ENCODE results near the gene PPP1R8.

DNA sequence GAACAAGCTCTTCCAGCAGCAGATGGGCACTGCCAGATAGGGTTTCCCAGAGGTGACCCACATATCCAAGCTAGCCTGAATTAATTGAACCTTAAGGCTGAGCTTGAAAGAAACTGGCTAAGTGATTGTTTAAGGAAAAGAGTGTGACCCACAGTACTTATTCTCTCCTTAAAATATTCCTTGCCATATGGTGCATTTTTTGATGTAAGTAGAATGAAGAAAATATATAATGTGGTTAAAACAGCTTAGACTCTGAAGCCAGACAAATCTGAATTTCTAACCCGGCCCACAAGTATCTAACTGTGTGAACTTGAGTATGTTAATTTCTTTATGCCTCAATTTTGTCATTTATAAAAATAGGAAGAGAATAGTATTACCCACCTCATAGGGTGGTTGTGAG is 4.9 kb downstream of the PPP1R8 start:
- TF ChIP-seq, protein P1, sequence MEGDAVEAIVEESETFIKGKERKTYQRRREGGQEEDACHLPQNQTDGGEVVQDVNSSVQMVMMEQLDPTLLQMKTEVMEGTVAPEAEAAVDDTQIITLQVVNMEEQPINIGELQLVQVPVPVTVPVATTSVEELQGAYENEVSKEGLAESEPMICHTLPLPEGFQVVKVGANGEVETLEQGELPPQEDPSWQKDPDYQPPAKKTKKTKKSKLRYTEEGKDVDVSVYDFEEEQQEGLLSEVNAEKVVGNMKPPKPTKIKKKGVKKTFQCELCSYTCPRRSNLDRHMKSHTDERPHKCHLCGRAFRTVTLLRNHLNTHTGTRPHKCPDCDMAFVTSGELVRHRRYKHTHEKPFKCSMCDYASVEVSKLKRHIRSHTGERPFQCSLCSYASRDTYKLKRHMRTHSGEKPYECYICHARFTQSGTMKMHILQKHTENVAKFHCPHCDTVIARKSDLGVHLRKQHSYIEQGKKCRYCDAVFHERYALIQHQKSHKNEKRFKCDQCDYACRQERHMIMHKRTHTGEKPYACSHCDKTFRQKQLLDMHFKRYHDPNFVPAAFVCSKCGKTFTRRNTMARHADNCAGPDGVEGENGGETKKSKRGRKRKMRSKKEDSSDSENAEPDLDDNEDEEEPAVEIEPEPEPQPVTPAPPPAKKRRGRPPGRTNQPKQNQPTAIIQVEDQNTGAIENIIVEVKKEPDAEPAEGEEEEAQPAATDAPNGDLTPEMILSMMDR (IDR thresholded peaks at IDR 0.05; ENCODE audit: control extremely low read depth in 1 of 3, insufficient read depth in 1 of 3, low read depth in 1 of 3, low read length in 3 of 3) = no peak
- TF ChIP-seq, protein P2, sequence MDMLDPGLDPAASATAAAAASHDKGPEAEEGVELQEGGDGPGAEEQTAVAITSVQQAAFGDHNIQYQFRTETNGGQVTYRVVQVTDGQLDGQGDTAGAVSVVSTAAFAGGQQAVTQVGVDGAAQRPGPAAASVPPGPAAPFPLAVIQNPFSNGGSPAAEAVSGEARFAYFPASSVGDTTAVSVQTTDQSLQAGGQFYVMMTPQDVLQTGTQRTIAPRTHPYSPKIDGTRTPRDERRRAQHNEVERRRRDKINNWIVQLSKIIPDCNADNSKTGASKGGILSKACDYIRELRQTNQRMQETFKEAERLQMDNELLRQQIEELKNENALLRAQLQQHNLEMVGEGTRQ (IDR thresholded peaks at IDR 0.05; ENCODE audit: low read length) = no peak
- TF ChIP-seq EP300 (IDR thresholded peaks at IDR 0.05; ENCODE audit: borderline replicate concordance in 1 of 2, low read depth in 2 of 2, low read length in 2 of 2) = no peak
- TF ChIP-seq JUND (IDR thresholded peaks at IDR 0.05; ENCODE audit: low read length) = no peak
- TF ChIP-seq RAD21 (IDR thresholded peaks at IDR 0.05 in 1 of 2, conservative IDR thresholded peaks at IDR 0.05 in 1 of 2; ENCODE audit: low read depth in 2 of 2, low read length in 2 of 2) = no peak
- no peak for TF ChIP-seq POLR2AphosphoS5 (IDR thresholded peaks at IDR 0.05; ENCODE audit: low read depth, low read length)
- no peak for TF ChIP-seq MAFK (IDR thresholded peaks at IDR 0.05; ENCODE audit: low read depth, low read length)
- TF ChIP-seq POLR2A (IDR thresholded peaks at IDR 0.05; ENCODE audit: control extremely low read depth in 1 of 2, low read depth in 2 of 2, low read length in 2 of 2) = no peak
- no peak for TF ChIP-seq TAF1 (IDR thresholded peaks at IDR 0.05; ENCODE audit: low read depth, low read length)
- no peak for TF ChIP-seq KDM1A (IDR thresholded peaks at IDR 0.05; ENCODE audit: borderline replicate concordance, low read length)
- no peak for TF ChIP-seq SAP30 (IDR thresholded peaks at IDR 0.05; ENCODE audit: insufficient read depth, insufficient replicate concordance, low read length)
- TF ChIP-seq RFX5 (IDR thresholded peaks at IDR 0.05; ENCODE audit: borderline replicate concordance, low read depth, low read length) = no peak

Measured in H1 (cell line).